T-helper 22 cell (primary cell): ENCODE results near the gene NDUFA12.

Source experiments
- DNase-seq: peaks from one replicate; pipeline ENCODE4 v3.0.0-alpha.2; 2020; ENCODE audit warnings: low read depth

The NDUFA12 gene

GRCh38 chr12:94980577-94980976 lies 22.9 kb downstream of the NDUFA12 start:
- no peak for DNase-seq

GRCh38 chr12:94979941-94980340 lies 23.6 kb downstream of the NDUFA12 start:
- DNase-seq: no peak

- DNase-seq: no peak
Observed at GRCh38 chr12:94977766-94978468, 25.6 kb downstream of the NDUFA12 start.

DNA sequence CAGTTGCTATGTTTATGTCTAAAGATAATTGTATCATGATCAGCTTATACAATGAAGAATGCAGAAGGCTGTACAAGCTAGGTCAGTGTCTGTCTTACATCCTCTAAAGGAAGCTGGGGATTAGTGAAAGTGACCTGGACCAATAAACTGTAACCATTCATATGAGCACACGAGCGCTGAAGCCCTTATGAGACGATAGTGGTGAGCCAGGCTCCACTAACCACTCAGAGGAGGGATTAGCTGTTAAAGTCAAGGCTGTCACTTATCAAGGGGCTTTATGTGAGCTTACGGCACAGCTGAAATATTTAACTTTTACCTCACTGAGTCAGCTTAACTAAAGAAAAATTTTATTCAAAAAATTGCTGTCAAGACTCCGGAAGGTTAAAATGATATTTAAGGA lies 30.3 kb downstream of the NDUFA12 start:
- DNase-seq: no peak

DNA sequence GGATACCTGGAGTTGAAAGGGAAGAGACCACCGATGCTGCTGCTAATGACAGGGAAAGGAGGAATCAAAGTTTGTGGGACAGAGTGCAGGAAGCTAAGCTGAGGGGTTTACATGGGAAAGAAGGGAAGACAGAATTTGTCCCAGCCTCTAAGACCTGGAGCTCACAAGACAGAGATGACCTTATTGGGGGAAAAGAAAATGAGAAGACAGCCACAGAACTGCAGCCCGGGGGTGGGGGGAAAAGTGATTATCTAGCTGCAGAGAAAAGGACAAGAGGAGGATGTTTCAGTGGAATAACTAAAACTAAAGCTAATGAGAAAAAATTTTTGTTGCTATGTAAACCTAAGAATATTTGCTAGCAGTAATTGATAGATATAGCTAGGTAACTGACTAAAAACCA lies 30.7 kb downstream of the NDUFA12 start:
- no peak for DNase-seq

DNA sequence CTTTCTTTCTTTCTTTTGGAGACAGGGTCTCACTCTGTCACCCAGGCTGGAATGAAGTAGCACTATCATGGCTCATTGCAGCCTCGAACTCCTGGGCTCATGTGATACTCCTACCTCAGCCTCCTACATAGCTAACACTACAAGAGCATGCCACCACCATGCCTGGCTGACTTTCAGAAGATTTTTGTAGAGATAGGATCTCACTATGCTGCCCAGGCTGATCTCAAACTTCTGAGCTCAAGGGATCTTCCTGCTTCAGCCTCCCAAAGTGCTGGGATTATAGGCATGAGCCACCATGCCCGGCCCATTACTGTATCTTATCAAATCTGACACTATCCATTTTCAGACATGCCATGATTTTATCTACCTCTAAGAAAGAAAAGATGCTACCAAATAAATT lies 31.6 kb downstream of the NDUFA12 start:
- no peak for DNase-seq

- DNase-seq: no peak
Observed at GRCh38 chr12:94970560-94970959, 32.9 kb downstream of the NDUFA12 start.

DNA sequence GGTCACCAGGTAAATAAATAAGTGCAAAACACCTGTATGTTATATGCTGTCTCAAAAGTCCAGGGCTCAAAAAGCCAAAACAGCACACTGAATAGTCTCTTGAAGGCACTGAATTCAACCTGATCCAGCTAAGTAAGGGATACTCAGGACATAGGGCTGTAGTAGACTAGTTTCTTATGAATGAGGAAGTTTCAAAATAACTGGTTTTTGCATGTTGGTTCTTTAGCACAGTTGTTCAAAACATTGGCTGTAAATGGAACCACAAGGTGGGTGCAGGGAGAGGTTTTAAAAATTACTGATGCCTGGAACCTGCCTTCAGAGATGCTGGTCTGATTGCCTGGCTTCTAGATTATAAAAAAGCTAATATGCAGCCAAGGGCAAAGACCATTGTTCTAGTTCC lies 34.1 kb downstream of the NDUFA12 start:
- DNase-seq: no peak

DNA sequence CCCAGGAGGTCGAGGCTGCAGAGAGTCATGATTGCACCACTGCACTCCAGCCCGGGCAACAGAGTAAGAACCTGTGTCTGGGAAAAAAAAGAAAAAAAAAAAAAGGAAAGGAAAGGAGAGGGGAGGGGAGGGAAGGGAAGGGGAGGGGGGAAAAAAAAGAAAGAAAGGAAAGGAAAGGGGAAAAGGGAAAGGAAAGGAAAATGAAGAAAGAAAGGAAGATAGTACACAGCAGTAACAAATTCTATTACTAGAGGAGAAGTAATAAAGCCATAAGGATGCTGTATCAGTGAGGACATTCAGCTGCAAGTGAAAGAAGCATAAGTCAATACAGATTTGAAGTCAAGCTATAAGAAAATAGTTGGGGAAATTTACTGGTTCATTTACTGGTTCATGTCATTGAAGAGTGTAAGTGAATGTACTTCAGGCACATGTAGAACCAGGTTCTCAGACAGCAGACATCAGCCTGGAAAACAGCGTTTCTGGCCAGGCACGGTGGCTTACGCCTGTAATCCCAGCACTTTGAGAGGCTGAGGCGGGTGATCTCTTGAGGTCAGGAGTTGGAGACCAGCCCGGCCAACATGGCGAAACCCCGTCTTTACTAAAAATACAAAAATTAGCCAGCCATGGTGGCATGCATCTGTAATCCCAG lies 37.4 kb downstream of the NDUFA12 start:
- DNase-seq: no peak

DNA sequence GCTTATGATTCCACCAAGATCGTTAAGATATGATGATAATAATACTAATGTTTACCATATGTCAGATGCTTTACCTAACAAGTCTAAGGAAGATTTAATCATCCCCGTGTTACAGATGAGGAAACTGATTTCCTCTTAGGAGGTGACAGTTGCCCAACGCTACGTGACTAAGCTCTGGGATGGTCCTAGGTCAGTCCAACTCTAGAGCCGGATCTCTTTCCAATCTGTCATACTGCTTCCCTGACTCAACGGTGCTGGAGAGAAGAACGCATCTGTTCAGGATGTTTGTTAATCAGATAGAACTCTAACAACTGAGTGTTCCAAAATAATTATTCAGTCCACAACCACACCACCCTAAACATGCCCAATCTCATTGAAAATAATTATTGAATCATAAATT lies 39.8 kb downstream of the NDUFA12 start:
- DNase-seq: no peak

GRCh38 chr12:94962670-94963069 lies 40.8 kb downstream of the NDUFA12 start:
- no peak for DNase-seq

DNA sequence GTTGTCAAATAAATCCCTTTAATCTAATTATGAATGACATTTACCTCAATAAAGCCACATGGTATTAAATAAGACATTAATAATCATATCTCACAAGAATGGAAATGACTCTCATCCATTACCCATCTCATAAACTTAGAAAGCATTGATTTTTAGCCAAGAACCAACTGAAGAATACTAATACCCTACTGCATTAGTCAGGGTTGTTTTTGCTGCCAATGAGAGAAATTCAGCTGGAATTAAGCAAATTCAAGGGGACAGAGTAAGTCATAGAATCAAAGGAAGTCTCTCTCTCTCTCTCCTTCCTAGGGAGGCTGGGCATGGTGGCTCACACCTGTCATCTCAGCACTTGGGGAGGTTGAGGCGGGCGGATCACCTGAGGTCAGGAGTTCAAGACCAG lies 41.6 kb downstream of the NDUFA12 start:
- no peak for DNase-seq

GRCh38 chr12:94961256-94961824 lies 42.2 kb downstream of the NDUFA12 start:
- DNase-seq: no peak

DNA sequence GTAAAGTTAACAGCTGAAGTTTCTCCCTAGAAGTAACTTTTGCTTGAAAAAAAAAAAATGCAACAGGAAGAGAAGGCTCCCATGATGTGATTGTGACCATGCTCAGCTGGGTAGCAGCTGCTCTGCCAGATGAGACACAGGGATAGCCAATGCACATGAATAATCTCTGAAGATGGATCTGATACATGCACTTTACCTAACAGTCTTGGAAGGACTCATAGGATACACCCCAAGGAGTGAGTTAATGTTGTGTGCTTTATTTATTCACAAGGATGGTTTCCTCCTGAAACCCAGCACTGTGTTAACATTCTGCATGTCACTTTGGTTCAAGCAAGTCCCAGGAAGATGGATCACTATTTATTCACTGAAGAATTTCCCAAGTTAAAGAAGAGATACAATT lies 46.5 kb downstream of the NDUFA12 start:
- DNase-seq: no peak

GRCh38 chr12:94954948-94955592 lies 48.4 kb downstream of the NDUFA12 start:
- no peak for DNase-seq

GRCh38 chr12:94954029-94954685 lies 49.3 kb downstream of the NDUFA12 start:
- DNase-seq: no peak

DNA sequence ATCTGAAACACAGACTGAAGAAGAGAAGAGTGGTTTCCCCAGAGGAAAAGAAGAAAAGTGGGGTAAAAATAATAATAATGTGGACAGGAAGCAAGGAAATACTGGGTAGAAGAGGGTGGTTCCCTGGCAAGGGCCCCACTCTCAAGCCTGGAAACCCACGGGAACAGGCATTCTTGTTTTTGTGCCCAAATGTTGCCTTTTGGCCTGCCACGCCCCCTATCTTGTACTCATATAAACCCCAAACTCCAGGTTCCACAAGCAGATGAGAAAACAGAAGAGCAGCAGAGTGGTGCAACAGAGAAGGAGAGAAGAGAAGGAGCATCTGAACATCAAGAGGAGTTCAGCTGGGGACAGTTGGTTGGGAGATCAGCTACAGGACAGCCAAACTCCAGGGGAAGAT lies 51.2 kb downstream of the NDUFA12 start:
- no peak for DNase-seq

- no peak for DNase-seq
Observed at GRCh38 chr12:94951071-94951934, 52.2 kb downstream of the NDUFA12 start.

GRCh38 chr12:94948232-94948810 lies 55.2 kb downstream of the NDUFA12 start:
- DNase-seq: no peak

GRCh38 chr12:94942663-94943062 lies 60.8 kb downstream of the NDUFA12 start:
- DNase-seq: no peak

DNA sequence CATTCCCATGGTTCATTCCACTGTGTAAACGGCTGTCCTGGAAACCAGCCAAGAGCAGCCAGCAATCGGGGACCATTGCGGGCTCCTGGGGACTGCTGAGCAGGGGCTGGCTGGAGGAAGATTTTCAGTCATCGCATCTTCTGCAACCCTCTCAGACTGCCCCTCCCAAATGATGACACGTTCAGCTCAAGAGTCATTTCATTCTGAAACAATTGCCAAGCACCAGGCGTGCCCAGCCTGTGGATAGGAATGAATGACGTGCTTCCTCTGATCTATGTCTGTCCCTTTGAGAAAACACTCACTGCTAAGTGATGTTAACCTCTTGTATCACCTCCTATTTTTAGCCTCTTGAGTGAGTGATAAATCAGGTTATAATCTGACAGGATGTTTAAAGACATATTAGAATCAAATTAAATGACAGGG lies 62.0 kb downstream of the NDUFA12 start:
- DNase-seq: peak; percentile 27
